CD4-positive, alpha-beta memory T cell (primary cell): ENCODE measurements around the gene EPB41L4A. TPM values are rescaled to one million over a fixed set of nuclear protein-coding genes. Genes with fewer than 3 reads are reported as not detected.
A peak's percentile ranks its signal among the peaks of the same experiment; 100 is the strongest.

Experiments
- CTCF ChIA-PET: fragments of 350-600 bp; sonication (Branson Sonifier 250); formaldehyde crosslinking; loops from one replicate; lab custom pipeline; 2021; ENCODE audit warnings: inconsistent platforms; ENCODE audit not compliant: partially characterized antibody; lab: Charles Lee
- POLR2A ChIA-PET: fragments of 350-600 bp; sonication (Branson Sonifier 250); formaldehyde crosslinking; loops from one replicate; lab custom pipeline; 2021; ENCODE audit not compliant: partially characterized antibody; lab: Charles Lee
- DNase-seq, 5 donors: peaks; one replicate each; pipeline versions ENCODE4 v3.0.0 to v3.0.0-alpha.2; 2020 to 2022; ENCODE audit warnings: mixed read lengths in 1 of 5
- H3K27ac ChIP-seq: one replicate; pipeline ENCODE4 v1.7.0; 2013; ENCODE audit warnings: low read depth, low read length
- H3K27me3 ChIP-seq: 2 replicates; pipeline ENCODE4 v1.7.0; 2013; ENCODE audit warnings: mild to moderate bottlenecking, low read length, moderate library complexity; ENCODE audit not compliant: insufficient read depth
- H3K36me3 ChIP-seq: 2 replicates; pipeline ENCODE4 v1.7.0; 2013; ENCODE audit warnings: mild to moderate bottlenecking, low read length, moderate library complexity; ENCODE audit not compliant: insufficient read depth
- H3K4me1 ChIP-seq: 2 replicates; pipeline ENCODE4 v1.7.0; 2013; ENCODE audit warnings: mild to moderate bottlenecking, low read length, moderate library complexity; ENCODE audit not compliant: insufficient read depth
- H3K4me3 ChIP-seq, 2 donors: one replicate each; pipeline ENCODE4 v1.7.0; 2013; ENCODE audit warnings: low read length in 2 of 2, mild to moderate bottlenecking in 1 of 2
- H3K9me3 ChIP-seq, 2 donors: one replicate each; pipeline ENCODE4 v1.7.0; 2013; ENCODE audit warnings: low read length in 2 of 2, control low read depth in 1 of 2; ENCODE audit not compliant: control insufficient read depth in 1 of 2
- H3K27ac Mint-ChIP-seq, 7 donors: one replicate each; pipeline ENCODE4 v1.8.0; 2020 to 2021; ENCODE audit warnings: mixed read lengths in 7 of 7, mild to moderate bottlenecking in 6 of 7, inconsistent platforms in 3 of 7, moderate library complexity in 3 of 7
- H3K27me3 Mint-ChIP-seq, 2 donors: one replicate each; pipeline ENCODE4 v1.8.0; 2020 to 2021; ENCODE audit warnings: mixed read lengths in 2 of 2
- H3K36me3 Mint-ChIP-seq, 2 donors: one replicate each; pipeline ENCODE4 v1.8.0; 2020 to 2021; ENCODE audit warnings: mixed read lengths in 2 of 2, inconsistent platforms in 1 of 2, mild to moderate bottlenecking in 1 of 2
- H3K4me1 Mint-ChIP-seq, 4 donors: one replicate each; pipeline ENCODE4 v1.8.0; 2020 to 2021; ENCODE audit warnings: mixed read lengths in 4 of 4, mild to moderate bottlenecking in 1 of 4
- H3K4me3 Mint-ChIP-seq, 8 donors: one replicate each; pipeline ENCODE4 v1.8.0; 2020 to 2021; ENCODE audit warnings: mixed read lengths in 8 of 8, mild to moderate bottlenecking in 7 of 8, moderate library complexity in 6 of 8, inconsistent platforms in 3 of 8
- H3K9me3 Mint-ChIP-seq, 8 donors: one replicate each; pipeline ENCODE4 v1.8.0; 2020 to 2021; ENCODE audit warnings: mixed read lengths in 8 of 8, mild to moderate bottlenecking in 5 of 8, inconsistent platforms in 3 of 8, moderate library complexity in 1 of 8
- intact Hi-C: fragments of 100-400 bp; cut with micrococcal nuclease; formaldehyde crosslinking; loops from one replicate; pipeline ENCODE4 v1.15.1; 2023
- polyA plus RNA-seq, 2 donors: library from polyadenylated mRNA; unstranded; fragments of 300-500 nt; fragmentation: Illumina TruSeq; gene quantifications; one replicate each; pipeline ENCODE4 v1.2.3, GENCODE V29; 2021
- total RNA-seq, 2 experiments: library from RNA; stranded (reverse); gene quantifications; one replicate each; pipeline ENCODE4 v1.2.3, GENCODE V29; 2021

The EPB41L4A gene
- total and polyA plus RNA-seq, 4 experiments from 2014 or later, result 0.30 to 1.1 (median 0.72) TPM

GRCh38 chr5:112293587-112293986 is 125.5 kb downstream of the EPB41L4A start:
- no peak for DNase-seq
- intact Hi-C loops, result no loop called here
- no peak overlapping the region for H3K27ac Mint-ChIP-seq
- CTCF ChIA-PET, result no interaction called here
- H3K36me3 ChIP-seq, result no peaks in the 10 kb centered on the region
- peaks cover 0 to 4% of the 10 kb centered on the region in 2 donors for H3K9me3 ChIP-seq
- no peaks in the 10 kb centered on the region for H3K36me3 Mint-ChIP-seq
- POLR2A ChIA-PET, result no interaction called here
- no peaks in the 10 kb centered on the region for H3K27me3 Mint-ChIP-seq
- no peak overlapping the region for H3K27ac ChIP-seq
- no peak overlapping the region for H3K4me3 Mint-ChIP-seq
- no peak overlapping the region for H3K4me3 ChIP-seq
- peaks cover 0 to 12% (median 6%) of the 10 kb centered on the region in 8 donors for H3K9me3 Mint-ChIP-seq
- H3K4me1 Mint-ChIP-seq, result no peaks in the 10 kb centered on the region
- H3K4me1 ChIP-seq, result no peaks in the 10 kb centered on the region
- H3K27me3 ChIP-seq, result no peaks in the 10 kb centered on the region

DNA sequence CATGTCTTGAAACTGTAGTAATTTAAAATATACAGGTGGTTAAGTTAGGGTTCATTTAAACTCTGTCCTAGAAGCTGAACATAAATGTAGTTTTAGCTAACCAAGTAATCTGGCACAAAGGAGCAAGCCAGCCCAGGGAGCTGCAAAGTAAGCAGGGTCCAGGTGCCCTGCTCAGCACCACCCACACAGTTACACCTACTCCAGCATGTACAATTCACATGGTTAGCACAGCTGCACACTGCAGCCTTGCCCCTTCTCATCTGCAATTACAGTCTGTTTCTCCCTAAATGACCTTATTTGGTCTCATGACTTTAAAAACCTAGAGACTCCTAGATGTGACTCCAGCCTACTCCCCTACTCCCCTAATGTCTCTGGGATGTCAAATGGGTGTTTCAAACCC is 128.4 kb downstream of the EPB41L4A start:
- Mint-ChIP-seq H3K27ac (peak overlapping the region in 1 of 7 donors; percentile 58), H3K27me3 (no peaks in the 10 kb centered on the region), H3K4me3 (no peak overlapping the region), H3K36me3 (no peaks in the 10 kb centered on the region), H3K4me1 (no peaks in the 10 kb centered on the region), H3K9me3 (no peaks in the 10 kb centered on the region)
- no peak overlapping the region for H3K4me3 ChIP-seq
- H3K9me3 ChIP-seq, result no peaks in the 10 kb centered on the region
- POLR2A ChIA-PET, result no interaction called here
- no peak overlapping the region for H3K27ac ChIP-seq
- no peak for DNase-seq
- CTCF ChIA-PET, result no interaction called here
- H3K4me1 ChIP-seq, result no peaks in the 10 kb centered on the region
- intact Hi-C loops, result no loop called here
- no peaks in the 10 kb centered on the region for H3K27me3 ChIP-seq
- no peaks in the 10 kb centered on the region for H3K36me3 ChIP-seq

GRCh38 chr5:112289465-112289864 is 129.6 kb downstream of the EPB41L4A start:
- no peaks in the 10 kb centered on the region for H3K36me3 Mint-ChIP-seq
- DNase-seq, result no peak
- Histone ChIP-seq H3K4me1 (no peaks in the 10 kb centered on the region), H3K27ac (no peak overlapping the region), H3K36me3 (no peaks in the 10 kb centered on the region), H3K4me3 (no peak overlapping the region), H3K27me3 (no peaks in the 10 kb centered on the region), H3K9me3 (no peaks in the 10 kb centered on the region)
- POLR2A ChIA-PET, result no interaction called here
- no peaks in the 10 kb centered on the region for H3K27me3 Mint-ChIP-seq
- H3K4me3 Mint-ChIP-seq, result no peak overlapping the region
- intact Hi-C loops, result no loop called here
- H3K27ac Mint-ChIP-seq, result no peak overlapping the region
- CTCF ChIA-PET, result no interaction called here
- no peaks in the 10 kb centered on the region for H3K9me3 Mint-ChIP-seq
- no peaks in the 10 kb centered on the region for H3K4me1 Mint-ChIP-seq

- no peaks in the 10 kb centered on the region for H3K4me1 Mint-ChIP-seq
- H3K27me3 ChIP-seq, result no peaks in the 10 kb centered on the region
- H3K4me3 Mint-ChIP-seq, result no peak overlapping the region
- peaks cover 1 to 2% of the 10 kb centered on the region in 2 donors for H3K27me3 Mint-ChIP-seq
- H3K9me3 Mint-ChIP-seq, result no peaks in the 10 kb centered on the region
- H3K27ac ChIP-seq, result no peak overlapping the region
- intact Hi-C loops, result no loop called here
- no peak overlapping the region for H3K27ac Mint-ChIP-seq
- DNase-seq, result no peak
- no peak overlapping the region for H3K4me3 ChIP-seq
- no peaks in the 10 kb centered on the region for H3K4me1 ChIP-seq
- H3K36me3 Mint-ChIP-seq, result no peaks in the 10 kb centered on the region
- H3K36me3 ChIP-seq, result no peaks in the 10 kb centered on the region
- ChIA-PET POLR2A (no interaction called here), CTCF (no interaction called here)
- H3K9me3 ChIP-seq, result no peaks in the 10 kb centered on the region
These were observed 134.8 kb downstream of the EPB41L4A start for GRCh38 chr5:112283943-112284929.

GRCh38 chr5:112283034-112283582 is 136.0 kb downstream of the EPB41L4A start:
- Mint-ChIP-seq H3K4me1 (no peaks in the 10 kb centered on the region), H3K4me3 (no peak overlapping the region), H3K27ac (no peak overlapping the region), H3K27me3 (peaks cover 1 to 2% of the 10 kb centered on the region in 2 donors), H3K9me3 (no peaks in the 10 kb centered on the region), H3K36me3 (no peaks in the 10 kb centered on the region)
- DNase-seq, result no peak
- no peaks in the 10 kb centered on the region for H3K36me3 ChIP-seq
- H3K4me3 ChIP-seq, result no peak overlapping the region
- no peak overlapping the region for H3K27ac ChIP-seq
- H3K9me3 ChIP-seq, result no peaks in the 10 kb centered on the region
- no peaks in the 10 kb centered on the region for H3K4me1 ChIP-seq
- H3K27me3 ChIP-seq, result no peaks in the 10 kb centered on the region
- CTCF ChIA-PET, result no interaction called here
- intact Hi-C loops, result no loop called here
- POLR2A ChIA-PET, result no interaction called here

DNA sequence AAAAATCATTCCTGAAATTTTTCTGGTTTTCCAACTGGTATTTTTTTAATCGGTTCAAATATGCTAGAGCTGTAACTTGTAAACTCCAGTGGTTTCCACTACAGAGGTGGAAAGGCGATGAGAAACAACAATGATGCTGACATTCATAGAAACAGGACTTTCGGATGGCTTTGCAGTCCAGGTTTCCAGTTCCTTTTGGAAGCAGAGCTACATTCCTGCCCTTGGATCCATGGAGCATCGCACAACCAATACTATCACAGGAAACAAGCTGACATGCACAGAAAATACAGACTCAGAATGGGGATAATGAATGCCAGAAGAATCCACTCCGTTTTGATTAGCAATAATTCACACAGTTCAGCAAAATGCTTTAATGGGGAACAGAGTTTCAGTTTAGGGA is 140.0 kb downstream of the EPB41L4A start:
- H3K27me3 Mint-ChIP-seq, result peaks cover 1 to 3% of the 10 kb centered on the region in 2 donors
- intact Hi-C loops, result no loop called here
- no peaks in the 10 kb centered on the region for H3K9me3 Mint-ChIP-seq
- Histone ChIP-seq H3K4me3 (no peak overlapping the region), H3K9me3 (no peaks in the 10 kb centered on the region), H3K27me3 (no peaks in the 10 kb centered on the region), H3K36me3 (no peaks in the 10 kb centered on the region), H3K4me1 (no peaks in the 10 kb centered on the region), H3K27ac (no peak overlapping the region)
- DNase-seq, result no peak
- H3K36me3 Mint-ChIP-seq, result no peaks in the 10 kb centered on the region
- CTCF ChIA-PET, result no interaction called here
- no peak overlapping the region for H3K4me3 Mint-ChIP-seq
- no peaks in the 10 kb centered on the region for H3K4me1 Mint-ChIP-seq
- no peak overlapping the region for H3K27ac Mint-ChIP-seq
- POLR2A ChIA-PET, result no interaction called here

GRCh38 chr5:112276991-112277390 is 142.1 kb downstream of the EPB41L4A start:
- no peaks in the 10 kb centered on the region for H3K4me1 ChIP-seq
- no peaks in the 10 kb centered on the region for H3K36me3 ChIP-seq
- H3K36me3 Mint-ChIP-seq, result no peaks in the 10 kb centered on the region
- no peak overlapping the region for H3K4me3 ChIP-seq
- DNase-seq, result no peak
- POLR2A ChIA-PET, result no interaction called here
- CTCF ChIA-PET, result no interaction called here
- peaks cover 2 to 3% of the 10 kb centered on the region in 2 donors for H3K27me3 Mint-ChIP-seq
- H3K4me1 Mint-ChIP-seq, result no peaks in the 10 kb centered on the region
- H3K9me3 ChIP-seq, result no peaks in the 10 kb centered on the region
- H3K27ac Mint-ChIP-seq, result no peak overlapping the region
- H3K4me3 Mint-ChIP-seq, result no peak overlapping the region
- no peak overlapping the region for H3K27ac ChIP-seq
- no peaks in the 10 kb centered on the region for H3K9me3 Mint-ChIP-seq
- no peaks in the 10 kb centered on the region for H3K27me3 ChIP-seq
- intact Hi-C loops, result no loop called here
